B cell (primary cell): ENCODE results near the gene STXBP6.

Experiments used
- CTCF ChIP-seq: fragments of 200-600 bp; IDR thresholded peaks from one replicate; pipeline ENCODE4 v1.8.0; 2022; ENCODE audit warnings: antibody characterized with exemption, mild to moderate bottlenecking
- EZH2 ChIP-seq: IDR thresholded peaks from 2 replicates; pipeline ENCODE4 v1.6.1; 2012; ENCODE audit warnings: borderline replicate concordance, low read depth, mild to moderate bottlenecking, moderate library complexity, low read length; ENCODE audit not compliant: insufficient read depth, poor library complexity, severe bottlenecking

GRCh38 chr14:25050269-25051150 is 563 bp upstream of the STXBP6 start:
- TF ChIP-seq CTCF (no peak), EZH2 (no peak)
